Astrocyte (in vitro differentiated cells and primary cell): ENCODE data around the gene ETNK1.
"Not testable (repeated sequence)": the region's sequence is repeated elsewhere in the genome, so short reads cannot be mapped to it uniquely, and the experiment has no call there.

Experiments used
- CTCF ChIP-seq: IDR thresholded peaks from 2 replicates; pipeline ENCODE4 v1.5.1; 2011; ENCODE audit warnings: low read depth, mild to moderate bottlenecking, inconsistent platforms, low read length, moderate library complexity; ENCODE audit not compliant: insufficient read depth
- EZH2 ChIP-seq: IDR thresholded peaks from 2 replicates; pipeline ENCODE4 v1.6.1; 2012; ENCODE audit warnings: mild to moderate bottlenecking, low read length, inconsistent platforms; ENCODE audit not compliant: insufficient read depth

GRCh38 chr12:22597539-22597938 is 27.4 kb upstream of the ETNK1 start:
- not testable (repeated sequence) for TF ChIP-seq CTCF, EZH2
